Activated gamma-delta T cell (primary cell): Measurements from ENCODE around the gene FANCC.

Experiments used
- DNase-seq: peaks from one replicate; lab custom pipeline; 2025; lab: John Stamatoyannopoulos, UW

Gene FANCC

DNA sequence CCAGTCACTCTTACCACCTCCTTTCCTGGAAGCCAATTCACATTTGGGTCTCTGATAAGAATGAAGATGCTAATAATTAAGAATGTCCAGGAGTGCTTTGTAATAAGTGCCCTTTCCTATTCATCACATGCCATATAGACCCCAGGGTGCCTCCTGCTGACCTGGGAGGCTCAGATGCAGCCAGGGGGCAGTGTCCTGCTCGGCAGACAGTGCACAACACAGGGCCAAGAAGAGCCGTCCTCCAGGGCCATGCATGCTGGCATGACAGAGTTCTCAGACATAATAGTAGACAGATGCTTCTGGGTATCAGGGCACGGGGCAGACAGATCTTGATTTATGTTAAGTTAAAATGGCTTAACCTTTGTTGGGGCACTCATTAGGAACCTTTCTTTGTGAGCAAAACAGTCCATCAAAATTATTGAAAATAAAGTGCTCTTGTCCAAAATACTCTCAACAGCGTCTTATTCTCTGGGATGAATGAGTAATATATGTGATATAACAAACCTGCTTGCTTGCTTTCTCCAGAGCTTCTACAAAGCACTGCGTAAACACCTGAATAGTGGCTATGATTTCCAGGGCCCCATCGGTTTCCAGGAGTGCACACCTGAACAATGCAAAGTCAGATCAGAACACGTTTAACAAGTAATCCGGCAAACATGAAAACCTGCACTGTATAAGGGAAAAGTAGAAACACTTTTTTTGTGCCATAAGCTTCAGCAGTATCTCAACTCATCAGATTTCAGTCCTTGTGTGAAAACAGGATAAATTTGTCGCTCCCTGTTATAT is 192.7 kb downstream of the FANCC start:
- no peak for DNase-seq

- no peak for DNase-seq
Measured at GRCh38 chr9:95120781-95121370, 196.6 kb downstream of the FANCC start.

- no peak for DNase-seq
Measured at GRCh38 chr9:95118596-95118995, 198.9 kb downstream of the FANCC start.

GRCh38 chr9:95116808-95117204 is 200.7 kb downstream of the FANCC start:
- DNase-seq, result no peak

GRCh38 chr9:95116002-95116807 is 201.3 kb downstream of the FANCC start:
- no peak for DNase-seq

- no peak for DNase-seq
Measured at GRCh38 chr9:95115104-95115503, 202.4 kb downstream of the FANCC start.

- no peak for DNase-seq
Measured at GRCh38 chr9:95112436-95113280, 204.9 kb downstream of the FANCC start.

- no peak for DNase-seq
Measured at GRCh38 chr9:95111716-95112115, 205.8 kb downstream of the FANCC start.

- no peak for DNase-seq
Measured at GRCh38 chr9:95110921-95111525, 206.5 kb downstream of the FANCC start.

DNA sequence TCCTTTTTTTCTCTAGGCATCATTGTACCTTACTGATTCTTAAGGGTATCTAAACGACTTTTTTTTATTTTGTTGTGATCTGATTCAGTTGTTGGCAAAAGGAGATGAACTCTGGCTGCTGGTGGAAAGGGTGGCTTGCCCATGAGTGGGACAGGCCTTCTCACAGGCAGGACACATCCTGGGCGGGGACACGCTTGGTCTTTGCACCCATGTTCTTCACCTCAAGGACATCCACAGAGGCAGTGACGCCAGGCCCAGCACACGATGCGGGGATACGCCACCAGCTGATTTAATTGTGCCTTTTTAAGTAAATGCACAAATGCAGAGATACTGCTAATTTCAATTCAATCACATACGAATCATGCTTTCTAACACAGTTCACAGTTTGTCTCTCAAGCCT is 208.1 kb downstream of the FANCC start:
- DNase-seq, result no peak

- no peak for DNase-seq
Measured at GRCh38 chr9:95108777-95109176, 208.7 kb downstream of the FANCC start.

DNA sequence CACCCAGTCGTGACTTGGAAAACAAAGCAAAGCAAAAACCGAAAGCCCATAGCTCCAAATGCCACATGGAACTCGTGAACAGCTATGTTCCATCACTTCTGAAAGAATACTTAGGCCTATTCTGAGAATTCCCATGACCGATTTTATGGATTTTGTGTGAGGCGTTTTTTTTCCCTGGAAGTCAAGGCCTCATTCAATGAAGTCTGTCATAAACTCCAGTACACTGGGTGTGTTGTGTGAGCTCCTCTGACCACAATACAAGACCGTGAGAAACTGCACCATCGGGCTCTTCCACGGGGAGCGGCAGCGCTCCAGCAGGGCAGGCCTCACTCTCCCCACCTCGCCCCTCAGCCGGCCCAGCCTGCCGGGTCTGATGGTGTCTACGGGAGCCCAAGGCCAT is 209.5 kb downstream of the FANCC start:
- no peak for DNase-seq

DNA sequence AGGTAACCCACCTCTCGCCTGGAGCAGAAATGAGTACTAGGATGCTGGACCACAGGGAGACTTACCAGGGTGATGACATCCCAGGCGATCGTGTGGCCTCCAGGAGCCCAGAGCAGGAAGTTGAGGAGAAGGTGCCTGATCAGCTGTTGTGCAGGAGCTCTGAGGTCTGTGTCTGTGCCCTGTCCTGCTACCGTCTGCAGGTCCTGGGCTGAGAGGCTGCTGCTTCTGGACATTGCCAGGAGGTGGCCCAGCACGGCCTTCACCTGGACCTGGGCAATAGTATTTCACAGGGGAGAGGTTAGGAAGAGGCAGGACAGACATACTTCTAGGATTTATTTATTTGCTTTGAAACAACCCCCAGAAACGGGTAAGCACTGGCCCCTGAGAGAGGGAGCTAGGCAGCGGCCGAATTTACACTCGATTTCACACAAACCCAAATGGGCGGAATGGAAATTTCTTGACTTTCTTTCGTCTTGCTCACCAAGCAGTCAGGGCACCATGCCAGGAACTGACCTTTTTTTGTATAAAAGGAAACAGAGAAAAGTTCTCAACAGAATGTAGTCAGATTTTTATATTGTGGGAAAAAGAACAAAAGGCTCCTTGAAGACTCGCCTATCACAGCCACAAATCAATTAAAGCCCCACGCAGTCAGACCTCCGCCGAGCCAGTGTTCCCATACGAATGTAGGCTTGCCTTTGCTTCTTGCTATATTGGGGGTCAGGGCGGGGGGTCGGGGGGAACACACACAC is 210.3 kb downstream of the FANCC start:
- no peak for DNase-seq

GRCh38 chr9:95105519-95106287 is 211.8 kb downstream of the FANCC start:
- DNase-seq, result no peak

DNA sequence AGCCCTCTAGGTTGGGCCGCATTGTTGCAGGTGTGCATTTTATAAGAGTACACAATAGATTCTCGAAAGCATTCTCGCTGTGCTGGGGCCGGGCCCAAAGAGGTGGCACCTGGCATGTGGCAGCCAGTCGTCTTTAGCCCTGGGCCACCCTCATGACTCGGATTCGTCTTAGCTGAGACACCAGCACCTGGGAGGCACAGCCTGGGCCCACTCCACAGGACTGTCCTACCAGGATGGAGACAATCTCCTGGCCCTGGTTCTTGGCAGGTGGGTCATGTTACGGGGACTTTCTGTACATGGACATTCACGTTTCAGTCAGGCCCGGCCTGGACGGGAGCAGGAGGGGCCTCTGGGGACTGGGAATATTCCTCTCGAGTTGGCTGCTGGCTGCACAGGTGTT is 212.5 kb downstream of the FANCC start:
- no peak for DNase-seq

DNA sequence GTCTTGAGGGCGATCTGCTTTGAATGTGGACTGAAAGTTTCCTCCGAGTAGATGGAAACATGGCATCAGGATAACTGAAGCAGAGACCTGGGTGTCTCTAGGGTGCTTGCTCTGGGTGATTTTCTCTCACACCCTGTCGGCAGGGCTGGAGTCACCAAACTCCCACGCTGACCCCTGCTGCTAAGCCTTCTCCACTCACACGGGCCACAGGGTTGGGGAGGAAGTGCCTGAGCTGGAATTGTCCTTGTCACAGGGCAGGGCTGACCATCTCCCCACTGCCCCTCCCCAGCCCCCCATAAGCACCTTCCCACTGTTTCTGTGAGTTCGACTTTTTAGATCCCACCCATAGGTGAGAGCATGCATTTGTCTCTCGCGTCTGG is 212.9 kb downstream of the FANCC start:
- no peak for DNase-seq

DNA sequence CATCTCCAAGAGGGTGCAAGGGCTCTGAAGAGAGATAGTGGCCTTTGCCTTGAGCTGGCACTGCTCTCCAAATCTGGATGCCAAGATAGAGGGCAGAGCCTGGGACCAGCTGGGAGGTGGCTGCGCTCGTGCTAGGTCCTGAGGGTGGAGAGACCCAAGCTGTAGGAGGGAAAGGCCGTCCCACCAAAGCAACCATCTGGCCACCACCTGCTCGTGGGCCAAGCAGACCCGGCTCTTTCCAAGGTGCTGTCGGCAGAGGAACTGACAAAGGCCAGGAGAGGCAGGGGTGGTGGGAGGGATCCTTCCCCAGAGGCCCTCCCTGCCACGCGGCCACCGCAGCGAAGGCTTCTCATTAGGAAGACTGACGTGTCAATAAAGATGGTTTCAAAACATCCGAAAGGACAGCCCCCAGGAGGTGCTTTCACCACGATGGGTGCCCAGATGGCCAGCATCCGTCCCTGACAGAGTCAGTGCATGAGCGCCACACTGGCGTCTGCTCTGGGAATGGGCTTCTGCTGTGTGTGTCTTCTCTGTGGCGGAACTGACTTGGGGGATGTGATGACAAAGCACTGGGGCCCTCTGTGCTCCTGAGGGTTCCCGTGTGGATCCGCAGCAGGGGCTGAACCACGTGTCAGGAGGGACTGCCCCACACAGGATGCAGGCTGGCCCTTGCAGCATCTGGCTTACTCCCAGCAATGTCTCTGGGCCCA is 213.5 kb downstream of the FANCC start:
- DNase-seq, result no peak

- no peak for DNase-seq
Measured at GRCh38 chr9:95103281-95103771, 214.2 kb downstream of the FANCC start.

DNA sequence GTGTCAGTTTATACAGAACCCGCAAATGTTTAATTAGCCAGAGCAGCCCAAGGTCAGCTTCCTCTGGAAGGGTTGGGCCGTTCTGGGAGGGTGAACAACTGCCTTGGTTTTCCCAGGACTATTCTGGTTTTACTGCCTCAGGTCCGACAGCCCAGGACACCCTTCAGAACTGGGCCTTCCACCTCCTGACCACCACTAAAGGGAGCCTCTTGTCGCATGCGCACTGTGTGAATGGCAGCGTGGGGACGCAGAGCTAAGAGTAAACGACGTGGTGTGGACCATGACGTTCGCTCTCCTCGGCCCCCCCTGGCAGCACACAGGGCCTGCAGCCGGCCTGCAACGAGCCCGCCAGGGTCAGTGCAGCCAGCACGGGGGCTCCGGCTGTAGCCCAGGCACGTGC is 214.9 kb downstream of the FANCC start:
- DNase-seq, result no peak
